Kidney glomerular epithelial cell (primary cell): Measurements from ENCODE around the gene HPD.
"Not testable (repeated sequence)": the region's sequence is repeated elsewhere in the genome, so short reads cannot be mapped to it uniquely, and the experiment has no call there.

ENCODE experiments used
- DNase-seq: peaks from one replicate; lab custom pipeline; 2025; lab: John Stamatoyannopoulos, UW

The HPD gene

DNA sequence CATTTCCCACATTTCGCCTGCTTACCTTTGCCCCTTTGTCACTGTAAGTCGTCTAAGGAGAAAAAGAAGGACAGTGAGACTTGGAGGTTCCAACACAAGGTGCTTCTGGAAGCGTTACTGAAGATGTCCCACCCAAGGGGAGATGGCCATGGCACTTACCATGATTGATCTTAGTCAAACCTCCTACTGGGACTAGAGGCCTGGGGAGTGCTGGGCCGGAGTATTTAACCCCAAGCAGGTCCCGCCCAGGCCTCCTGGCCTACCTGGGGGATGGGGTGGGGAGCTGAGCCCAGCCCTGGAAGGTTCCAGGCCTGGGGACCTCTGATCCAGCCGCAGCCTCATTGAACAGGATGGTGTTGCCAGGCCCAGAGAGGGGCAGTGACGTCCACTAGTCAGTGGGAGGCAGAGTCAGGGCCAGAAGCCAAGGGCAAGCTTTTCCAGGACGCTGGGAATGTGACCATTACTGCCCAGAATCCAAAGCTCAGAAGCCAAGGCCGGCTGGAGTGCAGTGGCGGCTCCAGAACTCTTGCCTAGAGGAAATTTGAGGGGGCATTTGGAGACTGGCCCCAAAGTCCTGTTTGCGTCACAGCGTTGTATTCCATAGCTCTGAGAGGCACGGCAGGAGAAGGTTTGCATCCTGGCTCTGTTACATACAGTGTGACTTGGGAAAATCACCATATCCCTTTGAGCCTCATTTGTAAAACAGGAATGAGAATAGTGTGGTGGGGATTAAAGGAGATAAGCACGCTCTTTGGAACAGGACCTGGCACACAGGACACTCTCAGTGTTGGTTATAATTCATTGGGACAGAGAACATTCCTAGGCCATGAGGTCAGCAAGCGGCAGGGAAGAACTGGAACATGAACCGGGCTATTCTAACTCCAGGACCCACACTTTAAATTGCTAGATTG, at the start of gene HPD:
Gene HPD (minus strand): TSS at position 198 of the 911 bp plus-strand sequence. CDS start 36 bp downstream, at position 162.
- DNase-seq, result peak; percentile 45

DNA sequence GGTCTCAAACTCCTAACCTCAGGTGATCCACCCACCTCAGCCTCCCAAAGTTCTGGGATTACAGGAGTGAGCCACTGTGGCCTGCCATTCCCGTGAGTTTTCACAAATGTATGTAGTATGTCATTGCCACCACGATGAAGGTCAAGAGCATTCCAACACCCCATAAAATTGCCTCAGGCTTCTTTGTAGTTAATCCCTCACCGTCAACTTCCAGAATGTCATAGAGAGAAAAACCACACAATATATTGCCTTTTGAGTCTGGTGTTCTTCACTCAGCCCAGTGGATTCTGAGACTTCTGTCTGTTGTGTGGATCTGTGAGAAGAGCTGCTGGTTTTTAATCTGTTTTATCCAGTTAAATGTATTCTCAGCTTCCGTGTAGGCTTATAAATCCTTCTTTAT, 47.1 kb upstream of the HPD start:
- no peak for DNase-seq

DNA sequence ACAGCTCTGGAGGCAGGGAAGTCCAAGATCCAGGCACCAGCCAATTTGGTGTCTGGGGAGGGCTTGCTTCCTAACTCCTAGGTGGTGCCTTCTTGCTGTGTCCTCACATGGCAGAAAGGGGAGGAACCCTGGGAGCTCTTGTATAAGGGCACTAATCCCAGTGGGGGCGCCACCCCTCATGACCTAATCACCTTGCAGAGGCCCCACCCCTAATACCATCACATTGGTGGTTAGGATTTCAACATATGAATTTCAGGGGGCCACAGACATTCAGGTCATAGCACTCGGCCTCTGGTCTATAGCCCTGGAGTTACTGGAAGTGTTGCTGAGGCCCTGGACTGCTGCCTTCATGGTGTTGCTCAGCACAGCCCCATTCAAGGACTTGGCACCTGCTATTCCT, 44.5 kb upstream of the HPD start:
- no peak for DNase-seq

DNA sequence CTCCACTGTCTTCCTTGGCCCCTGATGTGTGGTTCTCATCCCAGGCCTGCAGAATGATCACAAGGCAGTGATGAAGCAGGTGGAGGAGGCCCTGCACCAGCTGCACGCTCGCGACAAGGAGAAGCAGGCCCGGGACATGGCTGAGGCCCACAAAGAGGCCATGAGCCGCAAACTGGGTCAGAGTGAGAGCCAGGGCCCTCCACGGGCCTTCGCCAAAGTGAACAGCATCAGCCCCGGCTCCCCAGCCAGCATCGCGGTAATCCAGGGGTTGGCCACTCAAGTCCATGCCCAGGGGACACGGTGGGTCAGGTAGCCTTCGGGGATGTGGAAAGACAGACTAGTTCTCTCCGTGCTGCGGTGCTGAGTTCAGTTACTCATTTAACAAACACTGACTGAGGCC, 40.9 kb upstream of the HPD start:
- no peak for DNase-seq

DNA sequence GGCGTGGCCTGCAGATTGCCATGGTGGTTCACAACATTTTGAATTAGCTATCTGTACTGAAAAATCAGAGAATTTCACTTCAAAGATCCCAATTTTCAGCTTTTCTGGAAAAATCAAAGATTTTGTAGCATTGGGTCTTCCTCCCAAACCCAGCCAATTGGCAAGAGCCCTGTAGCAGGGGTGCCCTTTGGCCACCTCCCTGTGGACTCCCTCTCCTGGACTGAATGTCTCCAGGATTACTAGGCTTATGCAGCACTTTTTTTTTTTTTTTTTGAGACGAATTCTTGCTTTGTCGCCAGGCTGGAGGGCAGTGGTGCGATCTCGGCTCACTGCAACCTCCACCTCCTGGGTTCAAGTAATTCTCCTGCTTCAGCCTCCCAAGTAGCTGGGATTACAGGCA, 39.6 kb upstream of the HPD start:
- DNase-seq, result no peak

DNA sequence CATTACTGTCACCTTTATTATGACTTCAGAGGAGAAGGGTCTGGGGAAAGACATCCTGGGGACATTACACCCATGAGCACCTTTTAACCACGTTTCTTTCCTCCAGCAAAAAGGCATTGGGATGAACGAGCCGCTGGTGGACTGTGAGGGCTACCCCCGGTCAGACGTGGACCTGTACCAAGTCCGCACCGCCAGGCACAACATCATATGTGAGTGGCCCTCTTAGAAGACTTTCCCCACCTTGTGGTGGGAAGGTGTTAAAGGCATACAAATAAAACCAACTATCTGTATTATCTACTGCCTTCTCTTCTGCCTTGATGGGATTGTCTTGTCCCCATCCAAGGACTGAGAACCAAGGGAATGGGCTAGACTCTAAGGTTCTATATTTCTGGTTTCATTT, 36.0 kb upstream of the HPD start:
- DNase-seq, result peak; percentile 20

DNA sequence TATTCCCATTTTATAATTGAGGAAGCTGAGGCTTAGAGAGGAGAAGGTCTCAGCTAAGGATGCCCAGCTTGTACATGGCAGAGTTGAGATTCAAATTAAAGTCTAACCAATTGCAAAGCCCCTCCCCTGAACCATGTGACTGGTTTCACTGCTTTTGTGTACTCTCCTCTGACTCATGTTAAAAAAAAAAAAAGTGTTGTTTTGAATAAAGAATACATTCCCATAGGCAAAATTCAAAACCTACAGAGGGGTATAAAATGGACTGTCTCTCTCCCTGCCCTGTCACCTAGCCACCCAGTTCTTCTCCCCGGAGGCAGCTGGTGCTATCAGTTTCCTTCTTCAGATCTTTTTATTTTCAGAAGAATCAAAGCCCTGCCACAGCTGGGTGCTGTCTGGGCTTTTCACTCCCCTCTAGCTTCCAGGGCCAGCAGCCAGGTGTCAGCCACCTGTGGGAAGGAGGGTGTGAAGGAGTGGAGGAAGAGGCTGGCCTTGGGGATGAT, 35.4 kb upstream of the HPD start:
- DNase-seq, result peak; percentile 60

DNA sequence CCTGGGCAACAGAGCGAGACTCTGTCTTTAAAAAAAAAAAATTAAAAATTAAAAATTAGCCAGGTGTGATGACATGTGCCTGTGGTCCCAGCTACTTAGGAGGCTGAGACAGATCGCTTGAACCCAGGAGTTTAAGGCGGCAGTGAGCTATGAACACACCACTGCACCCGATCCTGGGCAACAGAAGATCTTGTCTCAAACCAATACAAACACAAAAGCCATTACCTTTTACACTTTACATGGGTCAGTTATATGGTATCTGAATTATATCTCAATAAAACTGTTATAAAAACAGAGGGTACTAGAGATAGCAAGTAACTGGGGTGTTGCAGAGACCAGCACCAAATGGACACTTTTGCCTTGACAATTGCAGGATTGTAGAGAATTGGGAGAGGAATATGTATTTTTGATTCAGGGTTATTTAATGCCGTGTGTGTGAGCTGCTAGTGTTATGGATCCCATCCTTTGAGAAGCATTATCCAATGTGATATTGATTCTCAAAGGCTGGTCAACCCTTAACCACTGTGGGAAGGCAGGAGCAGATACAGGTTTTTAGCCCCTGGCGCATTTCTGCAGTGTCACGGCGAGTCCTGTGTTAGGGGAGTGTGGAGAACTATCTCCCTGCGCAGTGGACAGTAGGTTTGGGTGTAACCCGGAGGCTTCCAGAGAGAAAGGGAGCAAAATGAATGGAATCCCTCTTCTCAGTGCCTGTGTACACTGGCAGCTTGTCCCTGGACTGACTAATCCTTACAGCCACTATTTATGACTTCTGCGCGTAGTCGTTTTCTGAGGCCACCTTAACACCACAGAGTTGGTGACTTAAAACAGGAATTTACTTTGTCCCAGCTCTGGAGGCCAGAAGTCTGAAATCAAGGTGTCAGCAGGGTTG, 34.3 kb upstream of the HPD start:
- no peak for DNase-seq

DNA sequence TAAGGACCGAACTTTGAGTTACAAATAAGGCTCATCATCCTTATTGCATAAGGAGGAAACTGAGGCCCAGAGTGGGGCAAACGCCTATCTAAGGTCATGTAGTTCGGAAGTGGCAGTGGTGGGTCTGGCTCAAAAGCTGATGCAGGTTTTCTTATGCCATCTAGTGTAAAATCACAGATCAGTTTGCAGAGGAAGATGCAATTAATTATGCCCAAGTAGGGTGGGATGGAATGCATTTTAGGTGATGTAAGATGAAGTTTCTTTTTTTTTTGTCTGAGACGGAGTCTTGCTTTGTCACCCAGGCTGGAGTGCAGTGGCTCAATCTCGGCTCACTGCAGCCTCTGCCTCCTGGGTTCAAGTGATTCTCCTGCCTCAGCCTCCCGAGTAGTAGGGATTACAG, 31.0 kb upstream of the HPD start:
- DNase-seq, result not testable (repeated sequence)

DNA sequence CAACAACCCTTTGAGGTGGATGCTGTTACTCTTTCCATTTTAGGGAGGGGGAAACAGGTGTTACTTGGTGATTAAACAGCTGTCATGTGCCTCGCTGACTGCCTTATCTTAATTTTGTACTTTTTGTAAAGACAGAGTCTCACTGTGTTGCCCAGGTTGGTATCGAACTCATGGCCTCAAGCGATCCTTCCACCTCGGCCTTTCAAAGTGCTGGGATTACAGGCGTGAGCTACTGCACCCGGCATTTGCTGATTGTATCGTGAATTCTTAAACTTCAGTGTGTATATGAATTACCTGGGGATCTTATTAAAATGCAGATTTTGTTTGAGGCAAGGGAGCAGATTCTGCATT, 30.6 kb upstream of the HPD start:
- no peak for DNase-seq

DNA sequence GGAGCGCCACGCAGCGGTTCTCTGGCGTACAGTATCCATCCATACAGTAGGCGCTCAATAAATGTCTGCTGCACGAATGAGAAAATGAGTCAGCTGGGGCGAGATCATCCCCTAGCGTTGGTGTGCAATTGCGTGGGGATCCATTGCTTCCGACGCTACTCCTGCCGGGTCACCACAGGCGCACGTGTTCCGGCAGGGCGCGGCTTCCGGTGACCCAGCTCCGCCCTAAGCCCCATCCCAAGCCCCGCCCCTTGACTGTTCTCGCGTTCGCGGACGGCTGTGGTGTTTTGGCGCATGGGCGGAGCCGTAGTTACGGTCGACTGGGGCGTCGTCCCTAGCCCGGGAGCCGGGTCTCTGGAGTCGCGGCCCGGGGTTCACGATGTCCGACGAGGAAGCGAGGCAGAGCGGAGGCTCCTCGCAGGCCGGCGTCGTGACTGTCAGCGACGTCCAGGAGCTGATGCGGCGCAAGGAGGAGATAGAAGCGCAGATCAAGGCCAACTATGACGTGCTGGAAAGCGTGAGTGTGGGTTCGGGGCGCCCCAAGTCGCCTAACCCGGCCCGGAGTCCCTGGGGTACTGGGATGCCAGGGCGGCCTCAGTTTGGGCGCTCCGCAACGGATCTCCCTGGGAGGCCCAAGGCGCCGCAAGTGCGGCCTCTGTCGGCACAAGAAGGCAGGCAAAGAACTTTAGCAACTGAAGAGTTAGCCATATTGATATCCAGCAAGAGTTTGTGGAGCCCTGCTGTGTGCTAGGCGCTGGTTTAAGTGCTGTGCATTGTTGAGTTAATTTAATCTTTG, 30.0 kb upstream of the HPD start, which contains the start of gene PSMD9:
Gene PSMD9 (plus strand): TSS at position 313 of the 796 bp plus-strand sequence. CDS start 67 bp downstream, at position 380.
- DNase-seq, result peak; percentile 88

DNA sequence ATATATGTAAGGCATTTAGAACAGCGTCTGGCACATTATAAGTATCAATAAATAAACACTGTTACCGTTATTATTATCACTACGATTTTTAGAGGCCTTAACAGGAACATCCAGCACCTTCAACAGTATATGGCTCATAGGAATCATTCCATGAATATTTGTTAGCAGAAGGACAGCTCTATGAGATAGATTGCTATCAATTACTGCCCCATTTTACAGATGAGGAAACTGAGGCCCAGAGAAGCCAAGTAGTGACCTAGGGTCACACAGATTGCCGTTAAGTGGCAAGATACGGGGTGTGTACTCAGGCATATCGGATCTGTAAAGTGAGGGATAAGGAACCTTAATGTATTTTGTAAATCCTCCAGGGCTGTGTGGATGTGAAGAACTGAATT, 29.4 kb upstream of the HPD start:
- DNase-seq, result no peak

DNA sequence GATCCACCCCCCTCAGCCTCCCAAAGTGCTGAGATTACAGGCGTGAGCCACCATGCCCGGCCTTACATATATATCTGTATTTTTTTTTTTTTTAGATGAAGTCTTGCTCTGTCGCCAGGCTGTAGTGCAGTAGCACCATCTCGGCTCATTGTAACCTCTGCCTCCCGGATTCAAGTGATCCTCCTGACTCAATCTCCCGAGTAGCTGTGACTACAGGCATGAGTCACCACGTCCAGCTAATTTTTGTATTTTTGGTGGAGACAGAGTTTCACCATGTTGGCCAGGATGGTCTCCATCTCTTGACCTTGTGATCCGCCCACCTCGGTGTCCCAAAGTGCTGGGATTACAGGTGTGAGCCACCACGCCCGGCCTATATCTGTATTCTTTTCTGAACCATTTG, 26.5 kb upstream of the HPD start:
- not testable (repeated sequence) for DNase-seq

DNA sequence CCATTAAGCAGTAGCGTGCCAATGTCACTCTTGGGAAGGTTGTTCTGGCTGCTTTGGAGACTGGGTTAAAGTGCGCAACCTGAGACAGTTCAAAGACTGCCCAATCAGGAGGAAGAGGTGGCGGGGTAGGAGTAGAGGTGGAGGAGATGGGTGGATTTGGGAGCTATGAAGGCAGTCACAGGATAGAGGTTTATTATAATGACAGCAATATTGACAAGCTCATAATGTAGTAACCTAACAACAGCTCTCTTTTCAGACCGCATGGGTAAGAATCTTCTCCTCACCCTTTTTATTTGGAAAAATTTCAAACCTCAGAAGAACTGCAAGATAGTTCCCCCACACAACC, 24.6 kb upstream of the HPD start:
- DNase-seq, result no peak

DNA sequence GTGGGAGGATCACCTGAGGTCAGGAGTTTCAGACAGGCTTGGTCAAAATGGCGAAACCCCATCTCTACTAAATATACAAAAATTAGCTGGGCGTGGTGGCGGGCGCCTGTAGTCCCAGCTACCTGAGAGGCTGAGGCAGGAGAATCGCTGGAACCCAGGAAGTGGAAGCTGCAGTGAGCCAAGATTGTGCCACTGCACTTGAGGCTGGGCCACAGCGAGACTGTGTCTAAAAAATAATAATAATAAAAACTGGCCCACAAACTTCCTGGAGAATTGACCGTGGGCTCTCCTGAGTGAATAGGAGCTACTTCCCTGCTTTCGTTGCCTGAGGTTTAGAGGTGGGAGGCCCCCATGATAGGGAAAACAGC, 17.4 kb upstream of the HPD start:
- DNase-seq, result not testable (repeated sequence)

DNA sequence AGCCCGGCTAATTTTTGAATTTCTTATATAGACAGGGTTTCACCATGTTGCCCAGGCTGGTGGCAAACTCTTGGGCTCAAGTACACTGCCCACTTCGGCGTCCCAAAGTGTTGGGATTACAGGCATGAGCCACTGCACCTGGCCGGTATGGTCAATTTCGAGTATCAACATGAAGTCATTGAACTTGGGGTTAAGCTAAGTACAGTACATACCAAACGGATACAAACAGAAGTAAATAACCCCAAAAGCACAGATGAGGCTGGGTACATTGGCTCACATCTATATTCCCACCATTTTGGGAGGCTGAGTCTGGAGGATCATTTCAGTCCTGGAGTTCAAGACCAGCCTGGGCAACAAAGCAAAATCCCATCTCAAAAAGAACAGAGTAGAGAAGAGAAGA, 16.9 kb upstream of the HPD start:
- DNase-seq, result no peak

DNA sequence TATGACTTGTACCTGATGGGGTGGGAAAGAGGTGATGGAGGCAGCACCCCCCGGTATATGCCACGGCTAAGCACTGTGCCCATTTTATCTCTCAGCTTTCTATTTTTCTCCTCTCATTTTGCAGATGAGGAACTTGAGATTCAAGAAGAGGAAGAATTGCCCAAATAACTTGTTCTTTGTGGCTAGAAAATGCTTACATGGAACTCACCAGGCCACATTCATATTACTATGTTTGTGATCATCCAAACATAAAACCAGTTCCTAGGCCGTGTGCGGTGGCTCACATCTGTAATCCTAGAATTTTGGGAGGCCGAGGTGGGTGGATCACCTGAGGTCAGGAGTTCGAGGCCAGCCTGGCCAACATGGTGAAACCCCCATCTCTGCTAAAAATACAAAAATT, 15.4 kb upstream of the HPD start:
- no peak for DNase-seq

DNA sequence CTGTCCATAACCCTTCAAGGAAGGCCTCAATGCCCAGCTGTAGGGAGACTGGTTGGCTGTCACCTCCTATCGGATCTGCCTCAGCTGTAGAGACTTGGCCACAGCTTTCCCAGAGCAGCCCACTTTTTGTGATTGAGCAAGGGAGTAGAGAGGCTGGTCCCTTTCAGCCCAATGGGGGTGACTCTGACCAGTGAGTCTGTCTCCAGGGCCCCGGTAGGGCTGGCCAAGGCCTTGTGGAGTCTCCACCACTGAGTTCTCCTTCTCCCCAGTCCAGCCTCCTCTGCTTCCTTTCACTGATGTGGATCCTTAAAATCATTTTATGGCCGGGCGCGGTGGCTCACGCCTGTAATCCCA, 14.5 kb upstream of the HPD start:
- DNase-seq, result no peak

DNA sequence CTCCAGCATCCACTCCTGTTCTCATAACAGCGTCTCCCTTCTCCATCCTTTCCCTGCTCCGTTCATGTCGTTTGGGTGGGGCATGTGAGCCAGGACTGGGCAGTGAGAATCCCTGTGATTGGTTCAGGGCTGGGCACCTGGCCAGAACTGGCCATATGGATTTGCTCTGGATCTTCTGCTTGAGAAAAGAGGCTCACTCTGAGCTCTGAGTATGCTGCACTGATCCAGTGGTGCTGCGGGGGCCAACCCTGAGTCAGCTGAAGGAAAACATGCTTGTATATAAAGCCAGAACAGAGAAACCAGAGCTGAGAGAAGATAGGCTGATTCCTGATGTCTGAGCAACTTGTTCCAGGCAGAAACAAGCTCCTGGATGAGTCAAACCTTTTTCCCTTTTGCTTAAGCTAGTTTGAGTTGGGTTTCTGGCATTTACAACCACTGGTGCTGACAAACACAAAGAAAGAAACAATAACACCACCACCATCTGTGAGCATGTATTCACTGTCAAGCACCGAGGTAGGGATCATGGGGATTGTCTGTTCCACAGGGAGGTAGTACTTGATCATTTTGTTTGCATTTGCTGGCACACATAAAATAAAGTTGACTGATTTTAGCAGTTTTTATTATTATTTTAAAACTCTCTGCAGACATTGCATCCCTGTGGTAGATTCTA, 14.0 kb upstream of the HPD start:
- DNase-seq, result peak; percentile 13

DNA sequence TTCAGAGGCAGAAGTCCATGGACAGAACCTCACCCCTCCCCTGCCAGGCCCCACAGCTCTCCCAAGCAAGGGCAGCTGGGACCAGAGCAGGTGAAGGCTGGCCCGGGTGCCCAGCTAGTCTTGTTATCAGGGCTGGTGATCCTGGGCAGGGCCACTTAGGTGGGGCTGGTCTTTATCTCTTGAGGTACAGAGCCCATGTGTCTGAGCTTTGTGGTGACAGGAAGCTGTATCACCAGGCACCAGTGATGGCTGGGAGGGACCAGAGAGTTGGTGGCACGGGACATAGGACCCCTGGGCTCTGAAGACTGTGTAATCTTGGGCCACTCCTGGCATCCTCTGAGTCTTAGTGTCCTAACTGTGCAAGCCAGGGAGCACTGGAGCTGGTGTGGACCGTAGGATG, 12.8 kb upstream of the HPD start:
- DNase-seq, result no peak

DNA sequence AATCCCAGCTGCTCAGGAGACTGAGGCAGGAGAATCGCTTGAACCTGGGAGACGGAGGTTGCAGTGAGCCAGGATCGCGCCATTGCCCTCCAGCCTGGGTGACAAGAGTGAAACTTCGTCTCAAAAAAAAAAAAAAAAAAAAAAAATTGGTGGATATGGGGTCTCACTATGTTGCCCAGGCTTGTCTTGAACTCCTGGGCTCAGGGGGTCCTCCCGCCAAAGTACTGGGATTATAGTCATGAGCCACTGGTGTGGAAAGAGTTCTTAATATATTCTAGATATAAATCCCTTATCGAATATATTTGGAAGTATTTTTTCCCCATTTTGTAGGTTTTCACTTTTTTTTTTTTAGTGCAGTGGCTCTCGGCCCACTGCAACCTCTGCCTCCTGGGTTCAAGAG, 10.6 kb upstream of the HPD start:
- DNase-seq, result not testable (repeated sequence)

DNA sequence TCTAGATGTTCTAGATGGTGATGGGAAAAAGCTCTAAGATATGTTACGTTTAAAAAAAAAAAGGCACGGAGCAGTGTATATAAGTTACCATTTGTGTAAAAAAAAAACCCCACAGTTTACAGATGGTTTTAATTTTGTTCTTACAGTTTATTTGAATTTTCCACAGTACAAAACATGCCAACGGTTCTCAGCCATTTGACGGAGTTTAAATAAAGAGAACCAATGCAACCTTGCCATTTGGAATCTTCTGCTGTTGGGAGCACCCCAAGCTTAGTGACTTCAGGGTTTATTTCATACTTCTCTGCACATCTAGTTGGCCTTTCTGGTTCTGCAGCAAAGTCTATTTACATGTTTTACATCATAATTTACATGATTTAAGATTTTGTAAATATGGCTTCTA, 7.7 kb upstream of the HPD start:
- DNase-seq, result no peak
